ENCODE results near the gene PLET1. TPM values are rescaled to one million over a fixed set of nuclear protein-coding genes. Genes with fewer than 3 reads are reported as not detected.

Gene PLET1
- total and polyA plus RNA-seq, 2 donors (not counting 3 experiments of a cell fraction or from before 2014, with no cell fraction given) = not detected

- Histone ChIP-seq H3K79me2 (ENCODE audit: control insufficient read depth, insufficient read depth, low read length) (no peaks in the 10 kb centered on the region), H3K4me3 (replicated peaks in 1 of 3; ENCODE audit: insufficient read depth in 1 of 3, low read depth in 1 of 3, low read length in 3 of 3) (no peak overlapping the region), H3K9ac (replicated peaks; ENCODE audit: extremely low read depth, insufficient read depth, low read length) (no peak overlapping the region), H3K27ac (ENCODE audit: insufficient read depth, low read depth, low read length) (no peak overlapping the region), H3K9me3 (replicated peaks; ENCODE audit: control insufficient read depth, insufficient read depth, low read length) (no peaks in the 10 kb centered on the region), H3K9me1 (replicated peaks; ENCODE audit: control insufficient read depth, extremely low read depth, insufficient read depth, low read length) (no peaks in the 10 kb centered on the region), H4K20me1 (replicated peaks; ENCODE audit: control insufficient read depth, extremely low read depth, insufficient read depth, low read length) (no peaks in the 10 kb centered on the region), H3K4me1 (ENCODE audit: control insufficient read depth, extremely low read depth, insufficient read depth, low read length) (peaks cover 7% of the 10 kb centered on the region), H3K36me3 (ENCODE audit: control insufficient read depth in 2 of 2, extremely low read depth in 1 of 2, insufficient read depth in 2 of 2, low read length in 2 of 2) (no peaks in the 10 kb centered on the region), H3K27me3 (ENCODE audit: control insufficient read depth in 2 of 2, insufficient read depth in 2 of 2, low read length in 2 of 2) (no peaks in the 10 kb centered on the region), H2AFZ (ENCODE audit: low read depth, low read length) (no peak overlapping the region), H3K4me2 (ENCODE audit: insufficient read depth, low read length) (no peak overlapping the region)
- TF ChIP-seq FOS (IDR thresholded peaks at IDR 0.05; ENCODE audit: borderline replicate concordance, insufficient read depth, low read length) = no peak
- TF ChIP-seq GATA2 (IDR thresholded peaks at IDR 0.05; ENCODE audit: insufficient read depth, insufficient read length, low read depth, low read length) = peak; percentile 34
- FAIRE-seq (no peak), DNase-seq (ENCODE audit: low read depth, low spot score) (no peak)
- ChIA-PET CTCF (interaction anchor here (0.8 to 15.2 kb wide), 4 partner anchors 68 to 1003 kb away, joined by 3 to 540 read pairs (median 30); no protein-coding TSS in a partner anchor), POLR2A (no interaction called here)
- intact Hi-C loops (cut with micrococcal nuclease) (loop anchor here (10.0 kb wide), 1 partner anchor 1099 kb away; the partner anchor contains the start of gene ANKK1), dilution Hi-C loops (cut with MboI; ENCODE audit: extremely low pct_ligation_motif_present, low sequenced_read_pairs) (no loop called here)
- no TSS peak for BruUV-seq (replicated peaks)
These were observed 25.2 kb upstream of the PLET1 start for GRCh38 chr11:112285841-112286311.

GRCh38 chr11:112281726-112282125 lies 21.1 kb upstream of the PLET1 start:
- BruUV-seq (replicated peaks) = no TSS peak
- no peak for TF ChIP-seq GATA2 (IDR thresholded peaks at IDR 0.05; ENCODE audit: insufficient read depth, insufficient read length, low read depth, low read length)
- TF ChIP-seq MYC (IDR thresholded peaks at IDR 0.05; ENCODE audit: low read depth, low read length) = no peak
- TF ChIP-seq EZH2 (IDR thresholded peaks at IDR 0.05; ENCODE audit: borderline replicate concordance, low read depth, low read length, severe bottlenecking) = no peak
- TF ChIP-seq JUN (IDR thresholded peaks at IDR 0.05; ENCODE audit: borderline replicate concordance, insufficient read depth, insufficient read length, low read depth) = no peak
- TF ChIP-seq, protein P1, sequence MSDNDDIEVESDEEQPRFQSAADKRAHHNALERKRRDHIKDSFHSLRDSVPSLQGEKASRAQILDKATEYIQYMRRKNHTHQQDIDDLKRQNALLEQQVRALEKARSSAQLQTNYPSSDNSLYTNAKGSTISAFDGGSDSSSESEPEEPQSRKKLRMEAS (IDR thresholded peaks at IDR 0.05; ENCODE audit: insufficient read depth, insufficient read length) = no peak
- no peak for TF ChIP-seq POLR2AphosphoS5 (IDR thresholded peaks at IDR 0.05; ENCODE audit: insufficient read depth, low read depth, low read length)
- TF ChIP-seq CTCF (IDR thresholded peaks at IDR 0.05; ENCODE audit: extremely low read depth in 1 of 2, insufficient read depth in 1 of 2, low read depth in 1 of 2, low read length in 2 of 2) = no peak
- TF ChIP-seq POLR2A (IDR thresholded peaks at IDR 0.05; ENCODE audit: low read depth, low read length) = no peak
- TF ChIP-seq FOS (IDR thresholded peaks at IDR 0.05; ENCODE audit: borderline replicate concordance, insufficient read depth, low read length) = no peak
- Histone ChIP-seq H3K27me3 (ENCODE audit: control insufficient read depth in 2 of 2, insufficient read depth in 2 of 2, low read length in 2 of 2) (peaks cover 2 to 3% of the 10 kb centered on the region in 2 experiments), H3K9me1 (replicated peaks; ENCODE audit: control insufficient read depth, extremely low read depth, insufficient read depth, low read length) (no peaks in the 10 kb centered on the region), H3K4me3 (replicated peaks in 1 of 3; ENCODE audit: insufficient read depth in 1 of 3, low read depth in 1 of 3, low read length in 3 of 3) (no peak overlapping the region), H3K4me1 (ENCODE audit: control insufficient read depth, extremely low read depth, insufficient read depth, low read length) (peaks cover 6% of the 10 kb centered on the region), H2AFZ (ENCODE audit: low read depth, low read length) (no peak overlapping the region), H3K36me3 (ENCODE audit: control insufficient read depth in 2 of 2, extremely low read depth in 1 of 2, insufficient read depth in 2 of 2, low read length in 2 of 2) (no peaks in the 10 kb centered on the region), H3K4me2 (ENCODE audit: insufficient read depth, low read length) (no peak overlapping the region), H3K9me3 (replicated peaks; ENCODE audit: control insufficient read depth, insufficient read depth, low read length) (no peaks in the 10 kb centered on the region), H4K20me1 (replicated peaks; ENCODE audit: control insufficient read depth, extremely low read depth, insufficient read depth, low read length) (no peaks in the 10 kb centered on the region), H3K27ac (ENCODE audit: insufficient read depth, low read depth, low read length) (no peak overlapping the region), H3K9ac (replicated peaks; ENCODE audit: extremely low read depth, insufficient read depth, low read length) (no peak overlapping the region), H3K79me2 (ENCODE audit: control insufficient read depth, insufficient read depth, low read length) (no peaks in the 10 kb centered on the region)
- dilution Hi-C loops (cut with MboI; ENCODE audit: extremely low pct_ligation_motif_present, low sequenced_read_pairs) = no loop called here
- FAIRE-seq (no peak), DNase-seq (ENCODE audit: low read depth, low spot score) (no peak)
- CTCF ChIA-PET = interaction anchor here (0.7 to 15.2 kb wide), 7 partner anchors 26 to 1008 kb away, joined by 3 to 540 read pairs (median 7); no protein-coding TSS in a partner anchor
- POLR2A ChIA-PET = no interaction called here
- intact Hi-C loops (cut with micrococcal nuclease) = loop anchor here (2.0 to 10.0 kb wide), 3 partner anchors 27 to 1103 kb away; partner anchors contain the start of gene ANKK1

Data from endothelial cell of umbilical vein (primary cell).